Endothelial cell of hepatic sinusoid (primary cell): Measurements from ENCODE around the gene C16orf74.

ENCODE experiments used
- in situ Hi-C: cut with HindIII; loops from 2 replicates; pipeline ENCODE4 v1.10.0; 2017; ENCODE audit warnings: low sequenced_read_pairs

Gene C16orf74

DNA sequence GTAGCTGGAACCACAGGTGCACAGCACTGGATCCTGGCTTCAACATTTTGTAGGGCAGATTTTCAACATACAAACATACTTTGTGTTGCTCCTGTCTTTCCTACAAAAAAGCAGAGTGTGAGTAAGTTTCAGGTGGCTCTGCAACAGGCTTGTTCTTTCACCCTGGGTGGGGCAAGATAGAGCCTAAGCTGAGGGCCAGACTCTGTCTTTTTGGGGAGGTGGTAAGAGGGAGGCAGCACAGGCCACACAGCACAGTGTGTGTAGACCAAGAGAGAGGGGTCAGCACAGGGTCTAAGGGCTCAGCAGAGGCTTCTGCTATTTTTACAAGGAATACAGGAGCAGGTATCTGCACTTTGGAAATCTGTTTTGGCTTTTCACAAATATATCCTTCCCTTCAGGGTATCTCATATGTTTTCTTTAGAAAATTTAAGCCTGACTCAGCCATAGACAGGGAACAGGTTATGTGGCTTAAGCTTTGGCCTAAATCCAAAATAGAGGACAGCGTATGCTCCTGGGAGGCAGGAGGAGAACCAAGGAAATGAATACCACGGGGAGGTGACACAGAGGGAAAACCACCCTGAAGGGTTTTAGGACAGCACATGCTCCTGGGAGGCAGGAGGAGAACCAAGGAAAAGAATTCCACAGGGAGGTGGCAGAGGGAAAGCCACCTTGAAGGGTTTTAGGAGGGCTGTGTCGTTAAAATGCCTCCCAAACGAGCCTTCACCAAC, 26.9 kb upstream of the C16orf74 start:
- in situ Hi-C loops = no loop called here

DNA sequence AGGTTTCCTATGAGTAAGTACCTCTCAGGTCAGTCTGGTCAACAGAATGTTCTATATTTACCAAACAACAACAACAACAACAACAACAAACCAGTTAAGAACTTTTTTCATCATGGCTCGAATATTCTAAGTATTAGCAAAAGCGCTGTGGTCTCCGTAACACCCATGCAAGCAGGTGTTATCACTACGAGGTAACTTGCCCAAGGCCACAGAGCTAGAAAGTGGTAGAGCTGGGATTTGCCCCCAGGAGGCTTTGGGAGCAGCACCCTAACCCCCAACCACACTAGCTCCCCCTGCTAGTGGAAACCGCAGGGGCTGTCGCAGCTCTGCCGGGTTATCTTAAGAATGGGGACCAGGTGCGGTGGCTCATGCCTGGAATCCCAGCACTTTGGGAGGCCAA, 23.9 kb upstream of the C16orf74 start:
- in situ Hi-C loops = no loop called here

- in situ Hi-C loops = no loop called here
Observed at GRCh38 chr16:85774136-85774535, 23.2 kb upstream of the C16orf74 start.

GRCh38 chr16:85773044-85773443, 22.1 kb upstream of the C16orf74 start:
- in situ Hi-C loops = no loop called here

GRCh38 chr16:85770741-85771140, 19.8 kb upstream of the C16orf74 start:
- in situ Hi-C loops = no loop called here

DNA sequence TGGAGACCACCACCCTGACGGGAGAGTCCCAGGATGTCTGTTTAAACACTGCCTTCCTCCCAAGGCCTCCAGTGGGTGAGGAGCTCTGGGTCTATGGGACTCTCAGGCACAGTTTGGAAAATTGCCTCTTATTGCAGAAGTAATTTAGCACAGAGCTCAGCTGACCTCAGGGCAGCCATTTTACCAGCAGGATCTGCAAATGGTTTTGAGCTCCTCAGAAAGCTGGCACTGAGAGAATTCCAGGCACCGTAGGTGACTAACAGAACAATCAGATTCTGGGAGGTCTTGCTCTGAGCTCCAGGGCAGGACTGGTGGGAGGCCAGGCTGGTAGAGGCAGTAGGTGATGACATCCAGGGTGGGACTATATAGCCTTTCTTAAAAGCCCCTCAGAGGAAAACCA, 17.3 kb upstream of the C16orf74 start:
- in situ Hi-C loops = no loop called here

DNA sequence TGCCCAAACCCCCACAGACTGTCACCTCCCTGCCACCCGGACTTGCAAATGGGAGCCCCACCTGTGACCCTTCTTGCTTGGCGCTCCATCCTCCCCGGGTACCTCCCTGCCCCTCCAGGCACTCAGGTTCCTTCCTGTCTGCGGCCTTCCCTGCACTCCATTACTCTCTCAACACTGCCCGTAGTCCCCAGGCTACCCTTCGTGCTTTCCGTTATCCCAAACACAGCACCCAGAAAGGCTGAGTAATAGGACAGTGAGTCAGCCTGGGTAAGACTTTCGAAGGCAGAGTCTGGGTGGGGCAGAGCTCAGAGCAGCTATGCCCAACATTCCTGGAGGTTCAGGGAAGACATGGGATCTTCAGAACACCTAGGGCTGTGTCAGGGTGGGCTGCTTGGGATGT, 16.6 kb upstream of the C16orf74 start:
- in situ Hi-C loops = no loop called here

- in situ Hi-C loops = no loop called here
Observed at GRCh38 chr16:85765767-85766166, 14.9 kb upstream of the C16orf74 start.

GRCh38 chr16:85765211-85765610, 14.3 kb upstream of the C16orf74 start:
- in situ Hi-C loops = no loop called here

GRCh38 chr16:85763616-85764015, 12.7 kb upstream of the C16orf74 start:
- in situ Hi-C loops = loop anchor here (5.0 kb wide), 1 partner anchor 66 kb away; no protein-coding TSS in a partner anchor

- in situ Hi-C loops = loop anchor here (5.0 kb wide), 1 partner anchor 66 kb away; no protein-coding TSS in a partner anchor
Observed at GRCh38 chr16:85762970-85763369, 12.1 kb upstream of the C16orf74 start.

- in situ Hi-C loops = loop anchor here (5.0 kb wide), 1 partner anchor 65 kb away; no protein-coding TSS in a partner anchor
Observed at GRCh38 chr16:85761861-85762260, 11.0 kb upstream of the C16orf74 start.

DNA sequence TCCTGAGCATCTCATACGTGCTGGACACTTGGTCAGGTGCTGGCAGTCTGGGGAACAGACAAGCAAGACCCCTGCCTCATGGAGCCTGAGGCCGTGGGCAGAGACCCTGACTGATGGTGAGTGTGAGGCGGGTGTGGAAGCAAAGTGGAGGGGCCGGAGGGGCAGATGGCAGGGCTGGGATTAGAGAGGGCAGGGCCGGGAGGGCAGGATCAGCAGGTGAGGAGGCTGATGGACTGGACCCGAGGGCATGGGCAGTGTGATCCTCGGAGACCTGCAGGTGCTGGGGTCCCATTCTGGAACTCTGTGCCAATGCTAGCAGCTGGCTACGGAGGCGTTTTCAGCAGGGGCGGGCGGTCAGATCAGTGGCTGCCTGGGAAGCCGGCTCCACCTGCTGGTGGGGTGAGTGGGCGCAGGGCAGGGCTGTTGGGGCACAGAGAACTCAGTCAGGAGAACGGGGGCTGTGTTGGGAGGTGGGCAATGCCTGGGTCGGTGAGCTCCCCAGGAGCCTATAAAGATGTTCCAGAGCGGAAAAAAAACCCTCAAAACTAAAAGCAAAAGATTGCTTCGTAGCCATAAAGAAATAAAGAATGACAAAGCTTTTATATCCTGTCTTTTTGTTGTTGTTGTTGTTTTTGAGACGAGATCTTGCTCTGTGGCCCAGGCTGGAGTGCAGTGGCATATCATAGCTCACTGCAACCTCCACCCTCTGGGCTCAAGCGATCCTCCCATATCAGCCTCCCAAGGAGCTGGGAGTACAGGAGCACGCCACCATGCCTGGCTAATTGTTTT, 8.9 kb upstream of the C16orf74 start:
- in situ Hi-C loops = loop anchor here (5.0 kb wide), 1 partner anchor 63 kb away; no protein-coding TSS in a partner anchor

DNA sequence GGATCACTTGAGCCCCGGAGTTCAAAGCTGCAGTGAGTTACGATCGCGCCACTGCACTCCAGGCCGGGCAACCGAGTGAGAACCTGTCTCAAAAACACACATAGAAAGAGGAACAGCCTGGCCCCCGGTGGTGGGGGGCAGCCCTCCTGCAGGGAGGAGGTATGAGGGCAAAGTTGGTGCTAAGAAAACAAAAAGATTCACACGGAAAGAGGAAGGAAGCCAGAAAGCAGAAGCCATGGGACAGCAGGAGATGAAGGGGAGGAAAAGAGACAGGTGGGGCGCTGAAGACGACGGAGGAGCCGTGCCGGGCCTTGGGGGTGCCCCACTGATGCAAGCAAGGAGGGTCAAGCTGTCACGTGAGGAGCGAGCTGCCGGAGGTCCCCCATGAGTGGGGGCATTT, 8.2 kb upstream of the C16orf74 start:
- in situ Hi-C loops = no loop called here

DNA sequence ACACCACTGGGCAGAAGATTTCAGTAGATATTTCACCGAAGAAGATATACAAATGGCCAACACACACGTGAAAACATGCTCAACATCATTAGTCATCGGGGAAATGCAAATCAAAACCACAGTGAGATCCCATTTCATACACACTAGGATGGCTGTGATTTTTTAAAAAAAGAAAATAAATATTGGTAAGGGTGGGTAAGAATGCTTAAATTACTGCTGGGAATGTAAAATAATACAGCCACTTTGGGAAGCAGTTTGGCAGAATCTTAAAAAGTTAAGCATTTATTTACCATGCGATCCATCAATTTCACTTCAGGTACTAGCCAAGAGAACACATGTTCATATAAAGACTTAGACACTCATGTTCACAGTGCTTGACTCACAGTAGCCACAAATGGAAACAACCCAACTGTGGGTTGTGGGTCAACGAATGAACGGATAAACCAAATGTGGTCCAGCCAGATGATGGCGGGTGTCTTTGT, 6.5 kb upstream of the C16orf74 start:
- in situ Hi-C loops = no loop called here

- in situ Hi-C loops = no loop called here
Observed at GRCh38 chr16:85755929-85756768, 5.3 kb upstream of the C16orf74 start.

GRCh38 chr16:85754413-85754812, 3.5 kb upstream of the C16orf74 start:
- in situ Hi-C loops = no loop called here

GRCh38 chr16:85753976-85754375, 3.1 kb upstream of the C16orf74 start:
- in situ Hi-C loops = no loop called here

GRCh38 chr16:85753559-85753958, 2.7 kb upstream of the C16orf74 start:
- in situ Hi-C loops = no loop called here

- in situ Hi-C loops = no loop called here
Observed at GRCh38 chr16:85752511-85753420, 1.9 kb upstream of the C16orf74 start.
